GM19467 (cell line): Measurements from ENCODE around the gene ZDHHC14.

Experiments used
- ATAC-seq: cut with Tn5 transposase; IDR thresholded peaks from one replicate; pipeline ENCODE4 v1.9.1; 2021; ENCODE audit warnings: mild to moderate bottlenecking, moderate library complexity; ENCODE audit not compliant: unreplicated experiment

Gene ZDHHC14

DNA sequence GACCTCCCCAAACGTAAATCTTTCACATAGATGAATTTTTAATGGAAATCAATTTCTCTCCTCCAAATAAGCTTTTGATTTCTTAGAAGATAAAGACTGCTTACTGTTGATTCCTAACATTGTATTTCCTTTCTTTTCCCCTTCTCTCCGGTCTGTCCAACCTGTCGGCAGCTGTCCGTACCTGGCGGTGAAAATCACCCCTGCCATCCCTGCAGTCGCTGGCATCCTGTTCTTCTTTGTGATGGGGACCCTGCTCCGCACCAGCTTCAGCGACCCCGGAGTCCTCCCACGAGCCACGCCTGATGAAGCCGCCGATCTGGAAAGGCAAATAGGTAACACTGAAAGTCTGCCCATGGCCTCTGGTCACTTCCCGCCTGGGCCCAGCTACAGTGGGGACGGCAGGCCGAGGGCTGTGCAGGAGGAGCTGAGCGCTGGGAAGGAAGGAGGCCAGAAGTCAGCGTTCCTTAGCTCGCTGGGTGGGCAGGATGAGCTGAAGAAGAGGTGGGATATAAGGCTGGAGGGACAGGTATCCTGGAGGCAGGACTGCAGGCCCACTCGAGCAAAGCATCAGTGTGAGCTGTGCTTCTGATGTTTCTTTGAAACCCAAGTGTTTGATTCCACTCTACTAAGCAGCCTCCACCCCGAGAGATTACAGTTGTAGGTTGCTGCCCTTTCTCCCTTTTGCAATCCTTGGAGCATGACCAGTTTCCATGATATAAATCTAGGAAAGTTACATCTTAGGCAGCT lies 161.6 kb downstream of the ZDHHC14 start:
- no peak for ATAC-seq

DNA sequence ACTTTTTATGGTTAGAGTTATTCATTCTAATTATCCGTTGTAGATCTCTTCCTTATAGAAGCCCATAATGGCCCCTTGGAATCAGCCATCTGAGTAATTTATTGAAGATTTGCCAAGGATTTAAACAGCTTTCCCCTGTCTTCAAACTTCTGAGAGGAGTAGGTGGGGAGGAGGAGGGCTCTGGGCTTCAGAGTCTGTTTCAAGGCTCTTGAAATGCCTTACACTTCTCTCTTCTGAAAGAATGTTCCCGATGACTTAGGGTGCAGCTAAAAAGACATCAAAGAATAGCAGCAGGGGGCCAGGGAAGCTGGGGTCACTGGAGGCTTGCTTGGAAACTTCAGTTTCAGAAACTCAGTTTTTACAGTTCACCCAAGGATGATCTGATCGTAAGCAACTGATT lies 165.3 kb downstream of the ZDHHC14 start:
- no peak for ATAC-seq

DNA sequence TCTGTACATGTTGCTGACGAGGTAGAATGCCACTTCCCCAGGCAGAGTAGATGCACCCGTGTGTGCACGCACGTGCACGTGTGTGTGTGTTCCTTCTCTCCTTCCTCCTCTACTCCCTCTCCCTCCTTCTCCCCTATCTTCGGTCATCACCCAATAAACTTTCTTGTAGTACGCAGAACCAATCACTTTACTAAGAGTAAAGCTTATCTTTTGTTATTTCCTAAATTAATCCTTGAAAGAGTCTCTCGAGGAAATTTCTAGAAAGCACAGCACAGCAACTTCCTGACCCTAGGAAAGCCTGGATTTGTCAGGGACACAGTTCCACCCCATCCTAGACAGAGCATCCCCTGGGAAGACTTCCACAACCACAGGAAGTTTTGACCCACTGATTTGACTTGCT lies 166.1 kb downstream of the ZDHHC14 start:
- ATAC-seq = no peak

DNA sequence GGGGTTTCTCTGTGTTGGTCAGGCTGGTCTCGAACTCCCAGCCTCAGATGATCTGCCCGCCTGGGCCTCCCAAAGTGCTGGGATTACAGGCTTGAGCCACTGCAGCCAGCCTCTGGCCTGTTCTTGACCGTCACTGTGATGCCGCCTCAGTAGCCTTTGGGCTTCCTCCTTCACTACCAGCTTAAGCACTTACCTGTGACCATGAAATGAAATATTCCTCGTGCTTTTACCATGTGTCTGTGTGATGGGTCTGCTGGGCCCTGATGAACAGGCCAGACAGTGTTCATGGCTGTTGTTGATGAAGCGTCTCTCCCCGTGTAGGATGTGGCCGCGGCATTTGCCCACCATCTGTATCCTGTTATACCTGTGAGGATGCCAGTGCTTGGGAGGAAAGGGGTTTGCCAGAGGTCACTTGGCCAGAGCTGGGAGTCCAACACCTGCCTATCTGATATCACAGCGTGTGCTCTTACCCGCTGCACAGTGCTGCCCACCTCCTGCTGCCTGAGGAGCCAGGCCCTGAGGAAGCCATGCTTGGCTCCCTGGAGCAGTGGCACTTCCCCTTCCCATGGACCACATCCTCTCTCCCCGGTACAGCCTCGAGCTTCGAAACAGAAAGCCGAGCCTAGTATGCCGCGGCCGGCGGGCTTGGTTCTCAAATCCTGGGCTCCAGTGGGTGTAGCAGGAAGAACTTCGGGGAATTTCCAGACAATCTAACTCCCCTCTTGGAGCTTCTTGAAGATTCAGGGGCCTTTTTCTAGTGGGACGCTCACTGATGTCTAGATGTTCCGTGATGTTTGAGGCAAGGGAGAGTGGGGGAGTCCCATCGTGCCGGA lies 167.9 kb downstream of the ZDHHC14 start:
- ATAC-seq = no peak

DNA sequence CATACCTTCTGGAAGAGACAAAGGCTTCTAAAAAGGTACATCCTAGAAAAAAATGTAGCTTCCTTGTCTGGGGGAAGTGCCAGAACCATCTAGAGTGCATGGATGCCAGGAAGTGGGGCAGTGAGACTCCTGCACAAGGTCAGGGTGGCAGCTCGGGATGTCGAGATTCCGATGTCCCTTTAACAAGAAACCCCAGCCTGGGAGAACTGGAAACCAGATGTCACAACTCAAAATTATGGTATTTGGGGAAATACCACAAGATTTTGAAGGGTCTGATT lies 168.4 kb downstream of the ZDHHC14 start:
- no peak for ATAC-seq

DNA sequence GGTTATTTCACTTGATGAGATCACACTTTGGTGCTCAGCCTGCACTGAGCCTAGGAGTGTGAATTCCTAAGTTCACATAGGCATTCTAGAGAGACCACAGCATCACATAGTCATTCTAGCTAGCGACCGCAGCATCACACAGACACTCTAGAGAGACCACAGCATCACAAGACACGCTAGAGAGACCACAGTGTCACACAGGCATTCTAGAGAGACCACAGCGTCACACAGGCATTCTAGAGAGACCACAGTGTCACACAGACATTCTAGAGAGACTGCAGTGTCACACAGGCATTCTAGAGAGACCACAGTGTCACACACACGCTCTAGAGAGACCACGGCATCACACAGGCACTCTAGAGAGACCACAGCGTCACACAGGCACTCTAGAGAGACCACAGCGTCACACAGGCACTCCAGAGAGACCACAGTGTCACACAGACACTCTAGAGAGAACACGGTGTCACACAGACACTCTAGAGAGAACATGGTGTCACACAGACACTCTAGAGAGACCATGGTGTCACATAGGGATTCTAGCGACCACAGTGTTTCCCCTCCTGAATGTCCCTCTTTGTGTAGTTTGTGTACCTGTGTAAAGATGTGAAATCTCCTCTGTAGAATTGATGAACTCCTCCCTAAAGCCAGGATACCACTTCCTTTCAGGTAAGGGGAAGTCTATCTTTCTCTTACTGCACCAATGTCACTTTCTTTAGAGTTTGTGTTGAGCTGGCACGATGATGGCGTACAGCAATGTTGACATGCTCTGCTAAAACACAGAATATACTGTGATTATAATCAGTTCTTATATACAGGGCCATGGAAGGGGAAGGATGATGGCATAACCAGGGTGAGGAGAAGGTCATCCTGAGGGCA lies 169.4 kb downstream of the ZDHHC14 start:
- ATAC-seq = no peak

DNA sequence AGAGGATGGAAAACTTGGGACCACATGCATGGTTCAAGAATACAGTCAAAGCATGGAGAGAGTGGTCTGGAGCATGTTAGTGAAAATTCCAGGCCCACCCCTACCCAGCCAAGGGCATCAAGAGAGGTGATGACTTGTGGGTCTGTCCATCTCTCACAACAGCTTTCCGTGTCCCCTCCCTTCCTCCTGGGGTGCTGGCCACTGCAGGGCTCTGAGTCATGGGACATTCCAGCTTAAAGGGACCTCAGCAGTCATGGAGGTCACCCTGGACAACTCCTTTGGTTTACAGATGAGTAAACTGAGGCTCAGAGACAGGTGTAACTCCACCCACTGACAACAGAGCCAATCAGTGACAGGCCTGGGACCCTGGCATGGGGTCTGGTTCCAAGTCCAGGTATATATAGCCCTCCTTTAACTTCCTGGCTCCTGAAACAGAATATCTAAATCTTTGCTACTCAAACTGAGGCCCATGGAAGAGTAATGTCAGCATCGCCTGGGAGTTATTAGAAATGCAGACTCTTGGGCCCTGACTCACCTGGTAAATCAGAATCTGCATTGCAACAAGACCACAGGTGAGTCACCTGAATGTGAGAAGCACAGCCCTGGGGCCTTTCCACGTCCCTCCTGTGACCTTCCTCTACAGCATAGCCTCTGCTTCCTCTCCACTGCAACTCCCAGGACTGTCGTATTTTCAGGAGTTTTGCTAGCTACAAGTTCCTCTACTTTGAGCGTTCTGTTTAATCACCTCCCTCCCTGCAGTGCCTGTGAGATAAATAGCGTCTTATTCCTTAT lies 170.2 kb downstream of the ZDHHC14 start:
- no peak for ATAC-seq

DNA sequence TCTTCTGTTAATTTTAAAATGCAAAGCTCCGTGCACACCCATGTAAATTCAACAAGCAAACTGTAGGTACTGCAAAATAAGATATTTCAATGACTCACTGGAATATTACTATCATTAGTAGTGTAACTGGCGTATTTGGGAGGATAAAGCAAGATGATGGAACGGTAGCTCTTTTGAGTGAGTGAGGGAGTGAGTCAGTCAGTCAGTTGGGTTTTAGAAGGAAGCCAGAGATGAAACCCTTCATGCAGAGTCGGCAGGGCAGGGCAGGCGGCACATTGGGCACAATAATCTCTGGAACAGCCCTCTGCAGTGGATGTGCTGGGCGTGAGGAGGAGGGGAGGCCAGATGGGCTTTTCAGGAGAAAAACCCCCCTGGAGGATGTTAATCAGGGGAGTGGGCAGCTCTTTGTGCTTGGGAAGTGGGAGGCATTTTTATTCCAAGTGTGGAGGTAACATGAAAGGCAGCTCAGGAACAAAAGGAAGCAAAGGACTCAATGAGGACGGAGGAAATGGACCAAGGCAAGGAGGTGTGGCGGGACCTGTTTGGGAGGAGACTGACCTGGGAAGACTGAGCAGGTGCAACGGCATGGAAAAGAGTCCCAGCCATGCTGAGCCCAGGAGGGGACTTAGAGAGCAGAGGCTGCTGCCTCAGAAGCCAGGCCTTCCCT lies 171.2 kb downstream of the ZDHHC14 start:
- no peak for ATAC-seq

DNA sequence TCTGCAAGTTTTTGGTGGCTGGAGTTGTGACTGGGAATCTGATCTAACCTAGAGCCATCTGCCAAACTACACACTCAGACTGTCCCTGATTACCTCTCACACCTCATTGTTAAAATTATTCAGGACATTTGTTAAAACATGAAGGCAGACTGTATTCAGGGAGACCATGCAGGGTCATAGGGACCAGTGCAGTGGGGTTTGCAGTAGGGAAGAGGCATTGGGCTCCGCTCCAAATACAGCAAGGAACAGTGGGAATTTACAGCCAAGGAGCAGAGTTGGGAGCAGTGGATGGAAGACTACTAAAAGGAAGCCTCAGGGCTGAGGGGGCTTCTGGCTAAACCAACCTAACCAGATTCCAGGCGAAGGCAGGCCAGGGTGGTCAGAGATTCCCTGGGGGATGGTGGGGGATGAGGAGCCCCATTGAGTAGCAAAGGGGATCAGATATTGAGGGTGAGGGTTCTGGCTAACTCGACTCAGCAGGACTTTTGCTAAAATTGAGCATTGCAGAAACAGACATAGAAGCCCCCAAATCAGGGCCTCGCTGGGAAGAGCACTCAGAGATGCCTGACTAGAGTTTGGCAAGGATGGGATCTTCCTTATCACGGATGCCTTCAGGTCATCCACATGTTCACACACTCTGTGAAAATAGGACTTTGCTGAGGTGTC lies 172.0 kb downstream of the ZDHHC14 start:
- ATAC-seq = no peak

DNA sequence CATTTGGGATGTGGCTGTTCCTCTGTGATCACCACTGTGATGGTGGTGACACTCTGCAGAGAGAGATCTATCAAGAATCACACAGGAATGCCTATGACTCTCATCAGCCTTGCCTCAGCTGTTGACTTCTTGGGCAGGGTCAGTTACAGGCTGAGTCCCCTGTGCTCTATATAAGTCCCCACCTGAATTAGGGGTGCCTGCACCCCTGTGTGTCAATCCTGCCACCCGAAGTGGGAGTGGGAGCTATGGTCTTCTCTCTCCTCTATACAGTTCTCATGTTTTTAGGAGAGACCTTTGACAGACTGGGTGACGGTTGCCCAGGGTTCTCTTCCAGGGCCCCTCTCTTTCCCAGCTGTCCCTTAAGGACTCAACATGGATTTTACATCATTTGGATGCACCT lies 173.8 kb downstream of the ZDHHC14 start:
- ATAC-seq = no peak

DNA sequence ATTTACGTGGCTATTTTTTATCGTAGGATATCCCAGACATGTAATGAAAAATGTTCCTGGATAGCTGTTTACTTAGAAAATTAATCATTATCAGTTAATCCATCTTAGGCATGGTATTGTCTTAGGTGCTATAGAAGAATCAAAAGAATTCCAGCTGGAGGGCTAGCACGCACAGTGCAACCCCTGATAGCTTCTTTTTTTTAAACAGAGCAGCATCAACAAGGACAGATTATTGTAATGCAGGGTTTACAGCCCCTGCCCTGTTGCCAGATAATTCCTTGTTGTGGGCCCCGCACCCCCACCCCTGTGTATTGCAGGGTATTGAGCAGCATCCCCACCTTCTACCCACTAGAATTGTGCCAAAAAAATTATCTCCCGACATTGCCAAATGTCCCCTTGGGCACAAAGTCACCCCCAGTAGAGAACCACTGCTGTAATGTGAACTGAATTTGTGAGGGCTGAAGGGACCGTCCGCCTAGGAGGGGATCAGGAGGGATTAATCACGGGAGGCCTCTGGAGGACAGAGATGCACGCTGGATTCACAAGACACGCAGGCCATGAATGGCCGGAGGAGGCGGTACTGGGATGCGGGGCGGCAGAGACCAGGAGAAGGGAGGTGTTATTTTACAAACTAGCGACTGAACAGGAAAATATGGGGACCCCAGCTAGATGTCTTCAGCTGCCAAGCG lies 174.6 kb downstream of the ZDHHC14 start:
- ATAC-seq = no peak

DNA sequence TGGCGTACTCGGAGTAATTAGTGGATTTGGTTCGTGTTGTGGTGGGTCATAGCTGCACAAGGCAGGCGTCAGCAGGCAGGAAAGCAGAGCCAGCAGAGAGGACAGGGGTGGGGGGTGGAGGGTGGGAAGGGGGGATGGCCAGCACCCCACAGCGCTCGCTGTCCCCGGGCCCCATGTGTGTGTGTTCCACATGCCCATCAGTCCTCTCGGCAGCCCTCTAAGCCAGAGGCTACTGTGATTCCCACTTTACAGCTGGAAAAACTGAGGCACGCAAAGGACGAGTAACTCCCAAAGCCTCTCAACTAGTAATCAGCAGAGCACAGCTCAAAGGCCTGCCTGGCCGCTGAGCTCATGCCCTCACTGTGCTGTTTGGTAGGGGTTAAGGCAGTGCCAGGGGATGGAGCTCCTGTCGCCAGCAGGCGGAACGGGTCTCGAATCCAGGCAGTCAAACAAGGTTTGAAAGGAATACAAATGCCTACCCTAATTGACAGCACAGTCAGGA lies 175.2 kb downstream of the ZDHHC14 start:
- no peak for ATAC-seq

DNA sequence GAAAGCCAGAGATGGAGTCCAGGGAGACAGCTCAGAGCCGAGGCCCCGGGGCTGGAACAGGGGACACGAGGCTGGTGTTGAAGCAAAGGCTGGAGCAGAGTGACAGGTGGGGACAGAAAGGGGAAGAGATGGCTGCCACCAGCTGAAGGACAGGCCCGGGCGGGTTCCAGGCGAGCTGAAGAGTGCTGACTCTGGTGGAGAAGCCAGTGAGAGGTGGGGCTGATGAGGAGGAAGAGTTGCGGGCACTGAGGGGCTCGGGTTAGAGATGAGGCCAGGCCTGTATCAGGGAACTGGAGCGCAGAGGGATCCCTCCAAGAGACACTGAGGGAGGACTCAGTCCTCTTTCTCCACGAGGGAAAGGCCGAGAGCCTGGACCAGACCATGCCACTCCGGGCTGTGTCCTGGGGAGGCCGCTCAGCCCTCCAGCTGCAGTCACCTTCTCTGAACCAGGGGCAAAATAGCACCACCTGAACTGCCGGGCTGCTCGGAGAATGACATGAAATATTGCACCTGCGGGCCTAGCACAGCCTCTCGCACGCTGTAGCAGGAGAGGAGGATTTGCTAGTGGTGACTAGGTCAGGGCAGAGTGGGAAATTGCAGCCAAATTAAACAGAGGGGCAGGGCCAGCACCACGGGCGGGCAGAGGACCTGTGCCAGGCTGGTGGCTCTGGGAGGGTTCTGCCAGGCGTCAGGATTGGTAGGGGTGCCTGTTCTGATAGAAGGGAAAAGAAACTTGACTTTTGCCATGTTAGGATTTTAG lies 175.9 kb downstream of the ZDHHC14 start:
- ATAC-seq = no peak

DNA sequence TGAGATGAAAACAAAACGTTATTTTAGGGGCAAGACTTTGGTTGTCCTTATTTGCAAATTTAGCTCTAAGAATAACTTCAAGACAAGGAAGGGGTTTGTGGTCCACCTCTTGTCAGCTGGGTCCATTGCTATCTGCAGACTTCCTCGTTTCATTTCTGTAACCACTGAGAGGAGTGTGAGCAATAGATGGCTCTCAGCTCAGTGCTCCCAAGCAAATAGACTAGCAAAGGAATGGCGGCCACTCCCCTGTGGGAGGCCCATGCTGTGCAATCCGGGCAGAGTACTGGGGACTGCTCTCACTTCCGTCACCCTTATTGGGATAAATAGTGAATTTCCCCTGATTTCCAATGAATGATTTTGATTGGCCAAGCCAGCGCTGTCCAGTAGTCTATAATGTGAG lies 176.6 kb downstream of the ZDHHC14 start:
- peak; percentile 48 for ATAC-seq

DNA sequence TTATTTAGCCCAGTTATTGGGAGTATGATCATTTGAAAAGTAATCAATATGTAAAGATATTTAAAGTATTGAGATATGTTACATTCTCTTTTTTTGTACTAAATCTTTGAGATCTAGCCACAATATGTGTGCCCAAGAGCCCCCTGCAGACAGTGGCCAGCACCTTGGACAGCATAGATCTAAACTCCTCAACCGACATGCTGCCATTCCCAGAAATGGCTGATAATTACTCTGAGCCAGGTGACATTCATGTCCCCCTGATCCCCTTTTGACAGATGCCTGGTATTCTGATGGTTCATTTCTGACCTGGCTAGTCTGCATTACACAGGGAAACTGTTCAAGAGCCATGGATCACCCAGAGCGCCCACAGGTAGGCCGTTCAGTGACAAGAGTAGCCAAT lies 177.1 kb downstream of the ZDHHC14 start:
- no peak for ATAC-seq

DNA sequence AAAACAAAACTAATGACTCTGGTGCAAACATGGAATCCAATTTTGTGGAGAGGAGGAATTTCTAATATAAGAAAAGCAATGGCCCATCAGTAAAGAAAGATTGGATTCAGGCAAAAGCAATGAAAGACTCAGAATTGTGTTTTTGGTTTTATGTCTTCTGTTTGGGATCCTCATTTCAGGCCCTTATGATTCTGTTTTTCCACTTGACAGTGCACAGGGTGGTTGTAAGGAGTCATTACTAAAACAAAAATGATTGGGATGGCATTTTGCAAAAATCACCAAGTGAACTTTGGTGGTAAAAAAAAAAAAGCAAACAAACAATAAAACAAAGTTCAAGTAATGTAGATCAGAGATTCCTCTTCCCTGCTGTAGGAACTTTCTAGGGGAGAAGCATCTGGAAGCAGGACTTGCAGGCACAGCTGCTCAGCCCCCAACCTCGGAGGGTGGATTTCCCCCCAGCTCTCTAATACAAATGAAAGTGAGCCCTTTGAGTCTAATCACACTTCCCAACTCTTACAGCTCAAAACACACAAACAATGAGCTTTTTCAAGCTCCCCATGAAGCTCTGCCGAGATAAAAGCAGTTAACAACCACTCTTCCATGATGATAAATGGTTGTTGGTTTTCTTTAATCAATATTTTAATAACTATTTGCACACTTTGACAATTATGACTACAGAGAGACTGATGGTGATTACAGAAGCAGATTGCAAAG lies 177.7 kb downstream of the ZDHHC14 start:
- ATAC-seq = no peak

DNA sequence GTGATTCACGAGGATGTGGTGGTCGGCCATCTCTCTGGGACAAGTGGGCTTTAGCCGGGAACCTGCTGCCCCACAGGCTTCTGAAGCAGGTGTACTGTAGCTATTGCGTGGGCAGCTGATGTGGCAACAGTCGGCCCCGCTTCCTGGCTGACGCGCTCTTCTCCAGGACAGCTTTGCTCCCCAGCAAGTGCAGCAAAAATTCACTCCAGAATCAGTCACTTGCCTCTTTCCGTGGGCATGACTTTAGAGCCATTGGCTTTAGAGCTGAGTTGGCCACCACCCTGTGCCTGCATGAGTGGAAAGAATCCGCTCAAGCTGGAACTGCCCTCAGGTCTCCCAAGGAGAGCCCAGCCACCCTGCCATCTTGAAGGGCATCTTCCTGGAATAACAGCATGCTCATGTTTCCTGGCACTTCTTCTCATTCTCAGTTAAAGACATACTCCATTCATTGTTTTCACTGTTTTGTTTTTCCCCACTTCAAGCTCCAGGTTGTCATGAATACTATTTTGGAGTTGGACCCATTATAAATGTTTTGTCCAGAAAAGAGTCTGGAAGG lies 178.3 kb downstream of the ZDHHC14 start:
- no peak for ATAC-seq
